ENCODE measurements around the gene ZC3H18. TPM values are rescaled to one million over a fixed set of nuclear protein-coding genes. Genes with fewer than 3 reads are reported as not detected.
A peak's percentile ranks its signal among the peaks of the same experiment; 100 is the strongest.

The ZC3H18 gene
- total RNA-seq, 1 donor from 2014 or later: 20.6 TPM

DNA sequence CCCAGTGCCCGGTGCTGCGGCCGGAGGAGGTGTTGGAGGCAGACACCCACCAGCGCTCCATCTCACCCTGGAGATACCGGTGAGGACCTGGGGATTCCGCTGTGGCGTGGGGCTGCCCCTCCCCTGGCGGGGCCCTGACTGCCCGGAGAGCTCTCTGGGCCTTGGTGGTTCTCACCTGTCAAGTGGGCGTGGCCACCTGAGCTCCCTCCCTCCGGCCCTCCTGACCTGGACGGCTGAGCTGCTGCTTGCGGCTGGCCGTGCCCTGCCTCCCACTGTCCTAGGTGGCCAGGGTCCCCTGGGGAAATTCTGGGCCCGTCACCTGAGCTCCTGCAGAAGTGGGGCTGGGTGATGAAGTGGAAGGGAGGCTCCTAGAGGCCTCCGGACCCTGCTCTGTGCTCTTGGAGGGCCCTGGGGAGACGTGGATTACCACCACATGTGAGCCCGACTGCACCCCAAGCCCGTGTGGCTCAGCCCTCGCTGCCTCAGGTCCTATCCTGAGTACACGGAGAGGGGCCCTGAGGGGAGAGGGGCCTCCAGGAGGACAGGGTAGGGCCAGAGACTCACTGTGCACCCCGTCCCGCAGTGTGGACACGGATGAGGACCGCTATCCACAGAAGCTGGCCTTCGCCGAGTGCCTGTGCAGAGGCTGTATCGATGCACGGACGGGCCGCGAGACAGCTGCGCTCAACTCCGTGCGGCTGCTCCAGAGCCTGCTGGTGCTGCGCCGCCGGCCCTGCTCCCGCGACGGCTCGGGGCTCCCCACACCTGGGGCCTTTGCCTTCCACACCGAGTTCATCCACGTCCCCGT is 69.2 kb downstream of the ZC3H18 start:
- no peak for DNase-seq (ENCODE audit: low read depth)

- no peak for DNase-seq (ENCODE audit: low read depth)
Measured at GRCh38 chr16:88640039-88640495, 69.9 kb downstream of the ZC3H18 start.

DNA sequence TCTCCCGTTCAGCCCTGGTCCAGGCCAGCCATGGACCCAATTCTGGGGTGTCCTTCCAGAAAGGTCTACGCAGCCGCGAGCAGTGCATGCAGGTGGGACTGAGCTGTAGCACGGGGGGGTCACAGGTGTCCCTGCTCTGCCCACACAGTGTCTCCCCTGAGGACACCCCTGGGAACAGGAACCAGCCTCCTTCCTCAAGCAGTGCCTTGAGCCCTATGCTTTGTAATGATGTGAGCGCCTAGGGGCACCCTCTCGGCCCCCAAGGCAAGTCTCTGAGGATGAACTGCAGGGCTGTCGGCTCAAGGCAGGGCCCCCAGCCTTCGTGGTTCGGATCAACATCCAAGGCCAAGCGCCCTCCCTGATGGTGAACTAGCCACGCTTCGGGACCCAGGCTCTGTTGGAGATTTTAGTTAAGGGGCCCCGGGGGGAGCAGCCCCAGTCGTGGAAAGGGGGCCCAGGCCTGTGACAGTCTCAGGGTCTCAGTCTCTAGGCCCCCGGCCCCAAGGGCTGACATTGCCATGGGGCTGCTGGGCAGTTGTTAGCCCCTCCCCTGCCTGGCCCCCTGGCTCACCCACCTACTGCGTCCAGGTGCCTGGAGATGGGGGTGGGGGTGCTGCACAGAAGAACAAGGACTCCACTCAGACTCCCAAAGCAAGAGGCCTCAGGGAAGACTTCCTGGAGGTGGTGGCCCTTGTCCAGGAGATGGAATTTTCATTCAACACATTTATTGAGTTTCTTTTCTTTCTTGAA is 70.5 kb downstream of the ZC3H18 start:
- no peak for DNase-seq (ENCODE audit: low read depth)

DNA sequence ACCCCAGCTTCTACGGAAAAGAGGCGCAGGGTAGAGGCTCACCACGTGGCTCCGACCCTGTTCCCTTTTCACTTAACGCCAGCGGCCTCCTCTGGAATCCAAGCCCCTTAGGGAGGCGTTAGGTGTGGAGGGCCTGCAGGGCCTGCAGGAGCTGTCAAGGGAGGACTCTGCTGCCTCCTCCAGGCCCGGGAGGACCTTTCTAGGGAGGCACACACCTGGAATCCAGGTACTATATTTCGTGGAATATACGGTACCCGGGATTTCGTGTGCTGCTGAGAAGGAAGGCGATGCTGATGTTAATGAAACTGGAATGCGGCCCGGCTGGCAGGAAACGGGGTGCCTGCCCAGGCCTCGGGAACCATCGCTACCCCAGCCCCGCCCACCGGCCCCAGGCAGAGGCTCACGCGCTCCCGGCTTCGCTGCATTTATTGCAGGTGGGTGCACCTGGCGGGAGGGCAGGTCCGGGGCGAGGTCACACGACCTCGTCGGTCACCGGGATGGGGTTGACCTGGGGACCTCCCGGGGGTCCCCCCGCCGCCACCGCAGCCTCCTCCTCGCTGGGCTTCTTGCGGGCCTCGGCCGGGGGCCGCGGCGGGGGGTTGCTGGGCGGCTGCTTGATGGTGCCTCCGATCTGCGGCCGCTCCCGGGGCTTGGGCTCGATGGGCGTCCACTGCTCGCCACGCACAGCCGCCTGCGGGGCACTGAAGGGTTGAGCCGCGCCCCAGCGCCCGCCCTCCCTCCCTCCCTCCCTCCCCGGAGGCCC is 72.9 kb downstream of the ZC3H18 start:
- no peak for DNase-seq (ENCODE audit: low read depth)

- DNase-seq (ENCODE audit: low read depth): no peak
Measured at GRCh38 chr16:88643644-88643932, 73.4 kb downstream of the ZC3H18 start.

GRCh38 chr16:88645455-88645854 is 75.3 kb downstream of the ZC3H18 start:
- DNase-seq (ENCODE audit: low read depth): no peak

- no peak for DNase-seq (ENCODE audit: low read depth)
Measured at GRCh38 chr16:88645941-88646340, 75.7 kb downstream of the ZC3H18 start.

DNA sequence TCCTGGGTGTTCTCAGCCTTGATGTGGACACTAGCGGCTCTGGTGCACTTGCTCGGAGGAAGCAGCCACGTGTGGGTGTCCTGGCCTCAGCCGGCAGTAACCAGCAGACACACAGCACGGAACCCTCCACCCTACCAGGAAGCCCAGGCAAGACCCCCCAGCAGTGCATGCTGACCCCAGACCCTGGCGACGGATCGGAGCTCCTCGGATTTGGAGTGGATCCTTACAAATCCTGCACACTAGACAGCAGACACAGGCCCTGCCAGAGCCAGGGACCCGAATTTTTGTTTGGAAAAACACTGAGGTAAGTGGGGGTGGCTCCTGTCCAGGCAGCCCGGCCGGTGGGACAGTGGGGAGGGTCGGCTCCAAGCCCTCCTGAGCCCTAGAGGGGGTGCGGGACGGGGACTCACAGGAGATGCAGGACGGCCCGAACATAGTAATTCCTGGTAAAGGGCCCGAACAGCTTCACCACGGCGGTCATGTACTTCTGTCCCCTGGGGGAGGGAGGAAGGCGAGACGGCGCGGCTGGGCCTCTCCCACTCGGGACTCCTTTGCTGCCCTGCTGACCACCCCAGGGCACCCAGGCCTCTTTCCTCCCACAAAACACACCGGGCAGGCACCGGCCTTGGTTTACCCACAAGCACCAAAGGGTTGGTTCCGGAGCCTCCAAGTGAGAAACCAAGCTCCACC is 76.3 kb downstream of the ZC3H18 start:
- no peak for DNase-seq (ENCODE audit: low read depth)

GRCh38 chr16:88647178-88648070 is 77.2 kb downstream of the ZC3H18 start:
- no peak for DNase-seq (ENCODE audit: low read depth)

- DNase-seq (ENCODE audit: low read depth): peak; percentile 49
Measured at GRCh38 chr16:88649195-88649923, 79.2 kb downstream of the ZC3H18 start.

DNA sequence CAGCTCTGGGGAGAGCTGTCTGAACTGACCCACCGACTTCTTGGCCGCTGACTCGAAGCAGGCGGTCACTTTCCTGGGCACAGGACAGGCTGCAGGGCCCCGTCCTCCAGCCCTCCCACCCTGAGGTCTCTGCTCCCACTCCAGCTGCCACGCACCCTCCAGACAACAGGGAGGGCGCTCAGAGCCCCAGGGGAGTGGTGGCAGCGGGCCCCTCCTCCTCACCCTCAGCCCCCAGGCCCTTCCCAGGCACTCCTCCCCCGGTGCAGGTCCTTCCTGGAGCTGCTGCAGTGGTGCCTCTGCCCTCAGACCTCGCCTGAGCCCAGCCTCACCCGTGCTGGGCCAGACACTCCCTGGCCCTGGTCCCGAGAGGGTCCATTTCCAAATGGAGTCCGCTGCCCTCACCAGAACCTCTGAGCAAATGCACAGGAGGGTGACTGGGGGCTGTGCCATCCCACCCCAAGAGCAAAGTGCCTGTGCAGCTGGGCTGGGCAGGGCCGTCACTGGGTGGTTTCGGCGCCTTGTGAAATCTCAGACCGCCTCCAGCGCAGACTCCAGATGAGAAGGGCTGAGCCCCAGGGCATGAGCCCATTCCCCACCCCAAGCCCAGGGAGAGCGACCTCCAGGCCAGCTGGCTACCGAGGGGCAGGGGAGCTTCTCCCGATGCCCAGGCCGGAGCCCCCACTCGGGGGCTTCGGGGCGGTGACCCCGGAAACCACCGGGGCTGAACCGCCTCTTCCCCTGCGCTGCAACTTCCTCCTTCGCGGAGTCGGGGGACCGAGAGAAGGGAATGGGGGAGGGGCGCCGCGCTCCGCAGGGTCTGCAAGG is 79.9 kb downstream of the ZC3H18 start:
- DNase-seq (ENCODE audit: low read depth): no peak

DNA sequence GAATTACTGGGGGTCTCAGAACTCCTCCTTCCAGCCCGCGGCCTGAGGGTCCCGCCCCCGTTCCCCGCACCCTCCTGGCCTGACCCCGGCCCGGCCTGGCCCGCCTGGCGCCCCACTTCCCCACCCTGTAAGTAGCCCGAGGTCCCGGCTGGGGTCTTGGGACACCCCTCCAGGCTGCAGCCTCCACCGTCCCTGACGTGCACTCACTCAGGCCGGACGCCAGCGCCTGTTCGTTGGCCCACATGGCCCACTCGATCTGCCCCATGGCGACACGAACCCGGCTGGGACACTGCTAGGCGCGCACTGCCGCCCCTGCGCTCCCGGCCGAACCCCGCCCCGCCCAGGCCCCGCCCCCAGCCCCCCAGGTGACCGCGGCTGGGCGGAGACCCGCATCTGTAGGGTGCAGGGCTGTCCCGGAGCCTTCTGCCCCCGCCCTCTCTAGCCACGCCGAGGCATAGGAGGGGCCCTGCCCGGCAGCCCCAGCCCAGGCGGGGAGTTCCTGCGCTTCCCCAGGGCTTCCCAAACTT is 80.6 kb downstream of the ZC3H18 start, which contains the start of gene CYBA:
TSS of gene CYBA (minus strand) at position 305 of the 527 bp plus-strand sequence. CDS start at position 265, 40 bp downstream.
- peak; percentile 55 for DNase-seq (ENCODE audit: low read depth)

DNA sequence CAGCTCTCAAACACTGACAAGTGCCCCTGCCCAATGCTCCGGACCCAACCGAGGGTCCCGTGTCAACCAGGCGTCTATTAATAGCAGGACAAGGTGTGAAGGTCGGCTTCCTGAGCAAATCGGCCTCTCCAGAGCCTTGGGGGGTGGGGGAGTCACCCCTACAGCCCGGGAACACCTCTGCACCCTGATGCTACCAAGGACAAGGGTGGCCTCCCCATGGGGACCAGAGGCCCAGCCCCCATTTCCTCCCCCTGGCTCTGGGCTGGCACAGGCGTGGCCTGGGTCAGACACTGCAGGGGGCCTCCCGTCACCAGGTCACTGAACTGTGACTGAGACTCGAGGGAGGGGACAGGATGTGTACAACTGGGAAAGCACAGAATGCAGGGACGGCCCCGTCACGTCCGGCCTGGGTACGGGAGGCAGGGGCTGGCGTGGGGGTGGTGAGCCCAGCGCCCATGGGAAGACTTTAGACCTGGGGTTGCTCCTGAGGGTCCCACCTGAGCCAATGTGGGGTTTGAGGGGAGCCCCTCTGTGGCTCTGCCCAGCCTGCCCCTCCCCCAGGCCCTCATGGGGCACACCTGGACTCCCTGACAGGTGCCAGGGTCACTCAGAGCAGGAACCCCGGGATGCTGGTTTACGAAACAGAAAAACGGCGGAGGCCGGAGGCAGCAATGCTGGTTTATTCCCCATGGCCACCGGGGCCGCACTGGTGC is 81.2 kb downstream of the ZC3H18 start:
- DNase-seq (ENCODE audit: low read depth): peak; percentile 84

DNA sequence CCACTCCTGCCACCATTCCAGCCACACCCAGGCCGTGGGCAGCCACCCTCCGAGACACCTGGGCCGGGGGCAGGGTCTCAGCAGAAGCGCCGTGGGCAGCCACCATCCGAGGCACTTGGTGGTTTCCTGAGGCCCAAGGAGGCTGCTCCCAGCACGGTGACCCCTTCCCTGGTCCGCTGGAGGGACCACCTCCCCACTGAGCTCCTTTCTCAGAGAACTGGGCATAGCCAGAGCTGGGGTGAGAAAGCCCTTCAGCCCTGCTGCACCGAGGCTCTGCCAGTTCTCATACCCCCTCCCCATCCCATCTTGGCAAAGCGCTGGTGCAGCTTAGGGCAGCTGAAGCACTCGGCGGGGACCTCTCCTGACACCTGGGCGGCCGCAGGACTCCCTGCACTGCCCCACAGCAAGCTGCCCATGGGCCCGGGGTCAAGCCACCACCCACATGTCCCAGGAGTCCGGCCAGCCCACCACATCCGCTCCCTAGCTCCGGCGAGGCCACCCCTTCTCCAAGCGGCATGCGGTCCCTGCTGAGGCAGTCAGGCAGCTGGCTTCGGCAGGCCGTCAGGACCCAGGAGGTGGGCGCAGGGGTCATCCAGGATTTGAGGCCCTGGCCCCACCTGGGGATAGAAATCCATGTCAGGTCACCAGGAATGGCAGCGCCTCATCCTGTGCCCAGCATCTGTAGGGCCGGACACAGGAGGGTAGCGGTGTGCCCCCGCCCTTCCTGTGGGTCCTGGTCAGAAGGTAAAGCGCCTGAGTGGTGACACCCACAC is 82.0 kb downstream of the ZC3H18 start:
- DNase-seq (ENCODE audit: low read depth): no peak

DNA sequence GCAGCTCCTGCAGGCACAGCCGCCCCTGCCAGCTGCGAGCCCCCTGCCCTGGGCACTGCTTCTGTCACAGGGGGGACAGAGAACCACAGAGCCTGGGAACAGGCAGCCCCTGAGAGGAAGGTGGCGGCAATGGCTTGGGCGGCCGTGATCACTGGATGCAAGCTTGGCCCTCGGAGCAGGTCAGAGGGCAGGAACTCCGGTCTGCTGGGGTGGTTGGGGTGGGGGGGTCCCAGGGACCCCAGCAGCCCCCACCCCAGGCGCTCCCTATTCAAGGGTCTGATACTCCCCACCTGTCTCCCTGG is 82.5 kb downstream of the ZC3H18 start:
- no peak for DNase-seq (ENCODE audit: low read depth)

DNA sequence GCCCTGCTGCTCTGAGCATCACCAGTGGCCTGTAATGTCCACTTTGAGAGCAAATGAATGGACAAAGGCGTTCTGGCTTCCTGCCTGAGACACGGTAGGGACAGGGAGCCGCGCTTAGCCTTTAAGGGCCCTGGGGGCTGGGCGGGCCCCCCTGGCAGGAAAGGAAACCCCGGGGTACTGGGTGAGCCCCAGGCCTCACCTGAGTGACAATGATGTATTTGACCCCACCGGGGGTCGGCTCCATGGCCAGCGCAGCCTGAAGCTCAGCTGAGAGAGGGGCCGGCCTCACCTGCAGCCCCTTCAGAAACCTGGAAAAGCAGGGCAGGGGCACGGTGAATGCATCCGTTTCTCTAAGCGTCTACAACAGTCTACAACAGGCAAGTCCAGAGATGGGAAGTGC is 82.9 kb downstream of the ZC3H18 start:
- DNase-seq (ENCODE audit: low read depth): no peak

GRCh38 chr16:88653596-88654362 is 83.6 kb downstream of the ZC3H18 start:
- no peak for DNase-seq (ENCODE audit: low read depth)

Measured in renal cortical epithelial cell (primary cell).